Thyroid gland (tissue), 4 donors: ENCODE results near the gene ULK4. TPM values are rescaled to one million over a fixed set of nuclear protein-coding genes. Genes with fewer than 3 reads are reported as not detected.
"Not testable (repeated sequence)": the region's sequence is repeated elsewhere in the genome, so short reads cannot be mapped to it uniquely, and the experiment has no call there.

Source experiments
- DNase-seq, 2 donors: peaks; one replicate each; pipeline ENCODE4 v3.0.0-alpha.2; 2019
- H3K27ac ChIP-seq, 3 donors: fragments of 200-600 bp; sonication (generic); 1 replicate in 2 of 3; 2 replicates in 1 of 3; pipeline ENCODE4 v1.5.1; 2016 to 2019; ENCODE audit warnings: mild to moderate bottlenecking in 1 of 3, moderate library complexity in 1 of 3
- H3K27me3 ChIP-seq: fragments of 200-600 bp; sonication (generic); one replicate; pipeline ENCODE4 v1.5.1; 2019
- H3K36me3 ChIP-seq, 2 donors: fragments of 200-600 bp; sonication (generic); one replicate each; pipeline ENCODE4 v1.5.1; 2016 to 2019
- H3K4me1 ChIP-seq, 2 donors: fragments of 200-600 bp; sonication (generic); one replicate each; pipeline ENCODE4 v1.5.1; 2017 to 2019
- H3K4me3 ChIP-seq, 3 donors: fragments of 200-600 bp; sonication (generic); replicated peaks in 1 of 3; 1 replicate in 2 of 3; 2 replicates in 1 of 3; pipeline ENCODE4 v1.5.1; 2016; ENCODE audit warnings: mild to moderate bottlenecking in 1 of 3
- H3K9me3 ChIP-seq: fragments of 200-600 bp; sonication (generic); one replicate; pipeline ENCODE4 v1.5.1; 2017
- CTCF ChIP-seq, 6 experiments: fragments of 200-600 bp in 3 of 6; fragments of 450-650 bp in 3 of 6; sonication (generic) in 3 of 6; IDR thresholded peaks; one replicate each; pipeline ENCODE4 v1.5.1; 2016 to 2019; ENCODE audit warnings: antibody characterized with exemption in 6 of 6, mild to moderate bottlenecking in 2 of 6, inconsistent platforms in 1 of 6, moderate library complexity in 1 of 6
- POLR2A ChIP-seq, 2 donors: fragments of 450-650 bp; IDR thresholded peaks; one replicate each; pipeline ENCODE4 v1.6.1; 2017; ENCODE audit warnings: antibody characterized with exemption in 2 of 2, mild to moderate bottlenecking in 2 of 2, moderate library complexity in 1 of 2
- WGBS, 2 donors: methylation state at CpG; one replicate each; pipeline ENCODE4 v1.1.5; 2017; 5-methylcytosine and 5-hydroxymethylcytosine counted together
- intact Hi-C: fragments of 100-400 bp; cut with DNase I; formaldehyde crosslinking; loops from one replicate; pipeline ENCODE4 v1.15.1; 2023
- total RNA-seq, 4 donors: library from RNA; depleted of rRNA; stranded (reverse); fragments of >200 nt; gene quantifications; one replicate each; pipeline ENCODE4 v1.2.3, GENCODE V29; 2016

ULK4 gene
- total RNA-seq, 4 donors from 2014 or later: 18.7 to 58.2 (median 43.3) TPM

- TF ChIP-seq CTCF (IDR thresholded peaks at IDR 0.05): no peak
- TF ChIP-seq POLR2A (IDR thresholded peaks at IDR 0.05): no peak
- H3K27me3 ChIP-seq: no peaks in the 10 kb centered on the region
- WGBS, 2 donors: 60 to 61% methylated on average over 9 of the region's 9 CpGs
- H3K4me1 ChIP-seq: peaks cover 14 to 36% of the 10 kb centered on the region in 2 donors
- no peaks in the 10 kb centered on the region for H3K9me3 ChIP-seq
- intact Hi-C loops: no loop called here
- no peaks in the 10 kb centered on the region for H3K36me3 ChIP-seq
- no peak overlapping the region for H3K4me3 ChIP-seq
- no peak overlapping the region for H3K27ac ChIP-seq
- no peak for DNase-seq
Observed at GRCh38 chr3:41569632-41570305, 392.1 kb downstream of the ULK4 start.

- Histone ChIP-seq H3K36me3 (no peaks in the 10 kb centered on the region), H3K4me1 (peaks cover 0 to 10% of the 10 kb centered on the region in 2 donors), H3K9me3 (no peaks in the 10 kb centered on the region), H3K27ac (no peak overlapping the region), H3K4me3 (no peak overlapping the region), H3K27me3 (no peaks in the 10 kb centered on the region)
- intact Hi-C loops: no loop called here
- TF ChIP-seq CTCF (IDR thresholded peaks at IDR 0.05): no peak
- TF ChIP-seq POLR2A (IDR thresholded peaks at IDR 0.05): no peak
- WGBS, 2 donors: 93 to 96% methylated on average over 3 of the region's 3 CpGs
- DNase-seq: no peak
Observed at GRCh38 chr3:41565948-41566514, 395.9 kb downstream of the ULK4 start.

GRCh38 chr3:41565003-41565402 is 396.9 kb downstream of the ULK4 start:
- TF ChIP-seq POLR2A (IDR thresholded peaks at IDR 0.05) (no peak), CTCF (IDR thresholded peaks at IDR 0.05) (no peak)
- Histone ChIP-seq H3K36me3 (no peaks in the 10 kb centered on the region), H3K9me3 (no peaks in the 10 kb centered on the region), H3K27ac (no peak overlapping the region), H3K27me3 (no peaks in the 10 kb centered on the region), H3K4me3 (no peak overlapping the region), H3K4me1 (peaks cover 0 to 5% of the 10 kb centered on the region in 2 donors)
- intact Hi-C loops: no loop called here
- no peak for DNase-seq
- WGBS, 2 donors: 98 to 99% methylated on average over 5 of the region's 5 CpGs

DNA sequence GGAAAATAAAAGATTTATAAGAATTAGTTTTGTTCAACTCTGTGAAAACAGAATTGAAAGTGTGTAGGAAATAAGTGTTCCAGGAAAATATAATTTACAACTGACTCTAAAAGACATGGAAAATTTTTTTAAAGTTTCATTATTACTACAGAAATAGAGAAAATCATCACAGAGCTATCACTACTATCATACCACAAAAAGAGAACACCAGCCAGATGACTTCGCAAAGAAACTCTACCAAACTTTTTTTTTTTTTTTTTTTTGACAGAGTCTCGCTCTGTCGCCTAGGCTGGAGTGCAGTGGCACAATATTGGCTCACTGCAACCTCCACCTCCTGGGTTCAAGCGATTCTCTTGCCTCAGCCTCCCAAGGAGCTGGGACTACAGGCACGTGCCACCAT is 405.7 kb downstream of the ULK4 start:
- H3K27me3 ChIP-seq, H3K4me1 ChIP-seq, H3K4me3 ChIP-seq, H3K36me3 ChIP-seq, H3K9me3 ChIP-seq, intact Hi-C loops, H3K27ac ChIP-seq, DNase-seq: not testable (repeated sequence)
- WGBS, 2 donors: 91 to 98% methylated on average over 5 of the region's 5 CpGs

DNA sequence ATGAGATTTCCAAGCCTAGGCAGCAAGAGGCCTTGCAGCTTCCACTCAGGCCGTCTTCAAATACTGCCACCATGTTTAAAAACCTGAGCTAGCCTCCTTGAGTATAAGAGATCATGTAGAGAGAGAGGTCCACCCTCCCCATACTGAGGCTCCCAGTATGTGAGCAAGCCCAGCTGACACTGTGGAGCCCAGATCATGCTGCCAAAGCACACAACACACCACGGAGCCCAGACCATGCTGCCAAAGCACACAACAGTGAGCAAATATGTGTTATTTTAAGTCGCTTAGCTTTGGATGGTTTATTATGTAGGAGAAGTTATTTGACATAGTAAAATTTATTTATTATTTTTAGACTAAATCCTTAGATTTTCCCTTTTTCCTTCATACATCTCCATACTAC is 428.9 kb downstream of the ULK4 start:
- TF ChIP-seq POLR2A (IDR thresholded peaks at IDR 0.05): no peak
- no peak for TF ChIP-seq CTCF (IDR thresholded peaks at IDR 0.05)
- 82 to 83% methylated on average over 3 of the region's 3 CpGs for WGBS, 2 donors
- H3K4me3 ChIP-seq: no peak overlapping the region
- H3K9me3 ChIP-seq: no peaks in the 10 kb centered on the region
- intact Hi-C loops: no loop called here
- no peaks in the 10 kb centered on the region for H3K36me3 ChIP-seq
- DNase-seq: no peak
- H3K27me3 ChIP-seq: no peaks in the 10 kb centered on the region
- no peaks in the 10 kb centered on the region for H3K4me1 ChIP-seq
- H3K27ac ChIP-seq: no peak overlapping the region
